Activated CD4-positive, alpha-beta T cell treated with anti-CD3 and anti-CD28 coated beads, Interleukin-2, amount 50 U/mL, for 24 hours (primary cell): ENCODE results near the gene CCDC149.

Experiments used
- DNase-seq, 2 donors: peaks; one replicate each; pipeline ENCODE4 v3.0.0-alpha.2; 2020; ENCODE audit warnings: low read depth in 1 of 2, low spot score in 1 of 2

CCDC149 gene

DNA sequence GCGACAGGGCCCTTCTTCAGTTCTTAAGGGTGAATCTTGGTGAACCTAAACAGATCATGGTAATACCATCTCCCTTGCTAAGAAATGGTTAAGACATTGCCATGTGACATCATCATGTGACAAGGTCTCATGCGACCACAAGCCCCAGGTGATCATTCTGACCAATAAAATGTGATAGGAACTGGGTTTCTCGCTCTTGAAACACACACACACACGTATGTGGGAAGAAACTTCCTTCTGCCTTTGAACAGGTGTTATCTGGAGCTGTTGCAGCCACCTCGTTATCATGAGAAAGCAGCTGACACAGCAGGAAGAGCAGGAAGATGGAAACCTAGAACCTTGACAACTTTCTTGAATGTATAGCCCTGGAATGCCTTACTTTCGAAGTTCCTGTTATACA is 107.3 kb downstream of the CCDC149 start:
- no peak for DNase-seq

- DNase-seq: no peak
Observed at GRCh38 chr4:24805067-24805466, 107.8 kb downstream of the CCDC149 start.

DNA sequence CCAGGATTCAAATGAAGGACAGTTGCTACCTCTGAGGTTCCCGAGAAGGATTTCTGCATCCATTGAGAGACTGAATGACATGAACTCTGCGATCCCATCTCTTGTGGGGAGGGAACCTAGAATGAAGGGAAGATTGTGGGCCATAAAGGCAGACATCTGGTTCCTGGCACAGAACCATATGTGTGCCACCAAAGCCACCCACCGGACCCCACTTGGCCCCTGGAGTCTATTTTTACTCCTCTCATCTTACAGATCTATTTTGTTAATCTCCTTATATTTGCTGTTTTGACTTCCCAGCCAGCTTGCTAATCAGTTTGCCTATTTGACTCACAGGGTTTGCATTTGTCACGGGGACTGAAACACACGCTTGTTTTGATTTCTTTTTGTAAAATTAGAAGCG is 110.2 kb downstream of the CCDC149 start:
- DNase-seq: no peak

GRCh38 chr4:24801136-24801855 is 111.5 kb downstream of the CCDC149 start:
- DNase-seq: no peak

DNA sequence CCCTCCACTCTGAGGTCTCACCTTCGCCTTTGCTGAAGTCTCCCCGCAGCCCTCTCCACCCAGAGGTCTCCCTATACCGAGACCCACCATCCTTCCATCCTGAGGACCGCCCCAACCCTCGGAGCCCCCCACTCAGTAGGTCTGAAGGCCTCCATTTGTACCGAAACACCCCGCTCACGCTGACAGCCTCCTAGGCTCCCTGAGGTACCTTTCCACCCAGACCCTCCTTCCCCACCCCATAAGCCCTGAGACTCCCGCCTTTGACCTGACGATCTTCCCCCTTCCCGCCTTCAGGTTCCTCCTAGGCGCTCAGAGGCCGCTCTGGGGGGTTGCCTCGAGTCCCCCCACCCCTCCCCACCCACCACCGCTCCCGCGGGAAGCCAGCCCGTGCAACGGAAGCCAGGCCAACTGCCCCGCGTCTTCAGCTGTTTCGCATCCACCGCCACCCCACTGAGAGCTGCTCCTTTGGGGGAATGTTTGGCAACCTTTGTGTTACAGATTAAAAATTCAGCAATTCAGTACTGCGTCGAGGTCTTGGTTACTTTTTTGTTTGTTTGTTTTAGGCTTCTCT is 112.4 kb downstream of the CCDC149 start:
- DNase-seq: no peak

GRCh38 chr4:24799544-24800324 is 113.1 kb downstream of the CCDC149 start:
- DNase-seq: no peak

DNA sequence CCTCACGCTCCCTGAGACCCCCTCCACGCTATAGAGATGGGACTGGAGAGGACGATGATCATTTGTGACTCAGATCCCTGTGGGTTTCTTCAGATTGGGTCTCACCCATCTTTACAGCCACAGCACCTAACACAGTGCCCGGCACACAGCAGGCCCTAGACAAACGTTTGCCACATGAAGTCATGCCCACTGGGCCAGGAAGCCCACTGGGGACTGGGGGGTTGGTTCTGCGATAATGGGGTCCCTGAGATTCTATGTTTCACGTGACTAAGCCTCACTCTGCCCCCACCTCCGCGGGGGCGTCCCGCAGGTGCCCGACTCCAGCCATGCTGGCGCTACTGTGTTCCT is 113.7 kb downstream of the CCDC149 start:
- no peak for DNase-seq

- no peak for DNase-seq
Observed at GRCh38 chr4:24798036-24798610, 114.7 kb downstream of the CCDC149 start.

DNA sequence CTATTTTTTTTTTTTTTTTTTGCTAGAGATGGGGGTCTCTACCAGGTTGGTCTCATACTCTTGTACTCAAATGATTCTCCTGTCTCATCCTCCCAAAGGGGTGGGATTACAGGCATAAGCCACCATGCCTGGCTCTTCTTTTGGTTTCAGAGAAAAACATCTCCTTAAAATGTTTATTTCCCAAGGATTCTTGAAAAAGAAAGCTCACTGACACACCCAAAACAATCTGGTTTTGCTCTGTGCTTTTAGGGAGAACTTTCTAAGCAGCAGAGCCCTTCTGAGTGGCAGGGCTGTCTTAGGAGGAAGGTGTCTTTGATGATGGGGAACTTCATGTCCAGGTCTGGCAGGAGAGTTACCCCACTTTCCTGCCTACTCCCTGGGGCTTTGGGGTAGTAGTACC is 116.2 kb downstream of the CCDC149 start:
- no peak for DNase-seq

- DNase-seq: no peak
Observed at GRCh38 chr4:24795666-24796381, 117.0 kb downstream of the CCDC149 start.

GRCh38 chr4:24794916-24795665 is 117.8 kb downstream of the CCDC149 start, which contains the start of gene SOD3:
TSS of gene SOD3 (plus strand) at chr4:24795573. CDS start at chr4:24799522, 3,949 bp downstream.
- no peak for DNase-seq

- DNase-seq: no peak
Observed at GRCh38 chr4:24794480-24794879, 118.4 kb downstream of the CCDC149 start.

DNA sequence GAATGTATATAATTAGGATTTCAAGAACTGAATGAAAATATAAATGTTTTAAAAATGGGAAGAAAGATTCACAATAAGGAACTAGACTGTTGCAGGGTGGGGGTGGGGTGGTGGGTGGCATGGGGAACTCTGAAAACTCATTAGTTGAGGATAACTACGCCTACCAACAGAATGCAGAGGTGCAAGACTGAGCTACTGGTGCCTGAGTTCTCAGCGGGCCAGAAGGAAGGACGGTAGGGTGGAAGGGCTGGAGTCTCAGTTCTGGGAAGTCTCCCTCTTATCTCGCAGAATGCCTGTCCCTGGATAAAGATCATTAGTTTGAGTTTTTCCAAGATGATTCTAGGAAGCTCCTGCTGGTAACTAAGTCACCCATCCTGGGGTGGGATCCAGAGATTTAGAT is 118.8 kb downstream of the CCDC149 start:
- no peak for DNase-seq

- no peak for DNase-seq
Observed at GRCh38 chr4:24793219-24794005, 119.4 kb downstream of the CCDC149 start.

- no peak for DNase-seq
Observed at GRCh38 chr4:24792552-24792951, 120.3 kb downstream of the CCDC149 start.

GRCh38 chr4:24791043-24791442 is 121.8 kb downstream of the CCDC149 start:
- no peak for DNase-seq

- DNase-seq: no peak
Observed at GRCh38 chr4:24783506-24783905, 129.3 kb downstream of the CCDC149 start.

DNA sequence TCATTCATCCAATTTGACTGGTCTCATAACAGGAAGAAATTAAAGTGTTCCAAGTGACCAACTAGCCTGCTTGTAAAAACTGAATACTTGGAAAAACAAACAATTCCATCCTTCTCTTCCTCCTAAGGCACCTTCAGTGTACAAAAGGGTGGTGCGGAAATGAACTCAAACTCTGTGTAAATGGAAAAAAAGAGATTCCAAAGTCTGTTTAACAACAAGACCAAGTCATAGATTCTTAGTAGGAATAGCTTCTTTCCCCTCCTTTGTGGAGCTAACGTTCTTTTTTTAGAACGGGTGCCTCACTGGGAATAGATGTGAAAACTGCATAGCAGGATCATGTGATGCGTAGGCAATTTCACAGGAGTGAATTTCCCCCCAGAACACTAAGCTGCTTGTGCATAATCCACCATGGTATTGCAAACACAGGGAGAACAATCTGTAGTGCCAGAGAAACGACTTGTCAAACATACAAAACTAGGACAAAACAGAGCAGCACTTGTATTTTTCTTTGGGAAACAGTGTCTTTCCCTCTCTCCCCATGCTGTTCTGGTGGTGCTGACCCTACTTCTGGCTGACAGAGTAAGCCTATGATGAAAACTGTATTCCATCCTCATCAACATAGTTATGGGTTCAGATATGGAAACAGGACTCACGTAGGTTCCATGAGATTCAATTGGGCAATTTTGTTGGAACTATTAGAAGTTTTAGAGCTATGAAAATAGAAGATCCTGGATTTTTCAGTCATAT is 130.7 kb downstream of the CCDC149 start:
- DNase-seq: no peak

- no peak for DNase-seq
Observed at GRCh38 chr4:24780936-24781495, 131.8 kb downstream of the CCDC149 start.
